ENCODE results near the gene CTTNBP2NL.
A peak's percentile ranks its signal among the peaks of the same experiment; 100 is the strongest.
"Not testable (repeated sequence)": the region's sequence is repeated elsewhere in the genome, so short reads cannot be mapped to it uniquely, and the experiment has no call there.

CTTNBP2NL gene

GRCh38 chr1:112387807-112388206 lies 8.2 kb upstream of the CTTNBP2NL start:
- DNase-seq: no peak

DNA sequence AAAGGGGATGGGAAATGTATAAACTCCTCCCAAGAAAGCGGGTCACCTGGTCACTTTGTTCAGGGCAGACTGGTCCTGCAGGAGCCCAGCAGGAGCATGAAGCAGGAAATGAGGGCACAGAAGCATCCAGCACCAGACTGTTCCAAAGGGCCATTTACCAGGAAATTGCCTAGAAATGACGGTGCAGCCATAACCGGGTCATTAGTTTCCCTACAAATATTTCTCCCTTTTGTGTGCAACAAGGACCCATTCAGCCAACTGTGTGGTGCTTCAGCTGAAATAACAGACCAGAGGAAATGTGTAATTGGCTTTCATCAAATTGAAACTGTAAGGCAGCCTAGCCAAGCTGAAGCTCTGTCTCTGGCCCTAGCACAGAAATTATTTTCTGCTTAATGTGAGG lies 7.6 kb upstream of the CTTNBP2NL start:
- no peak for DNase-seq

DNA sequence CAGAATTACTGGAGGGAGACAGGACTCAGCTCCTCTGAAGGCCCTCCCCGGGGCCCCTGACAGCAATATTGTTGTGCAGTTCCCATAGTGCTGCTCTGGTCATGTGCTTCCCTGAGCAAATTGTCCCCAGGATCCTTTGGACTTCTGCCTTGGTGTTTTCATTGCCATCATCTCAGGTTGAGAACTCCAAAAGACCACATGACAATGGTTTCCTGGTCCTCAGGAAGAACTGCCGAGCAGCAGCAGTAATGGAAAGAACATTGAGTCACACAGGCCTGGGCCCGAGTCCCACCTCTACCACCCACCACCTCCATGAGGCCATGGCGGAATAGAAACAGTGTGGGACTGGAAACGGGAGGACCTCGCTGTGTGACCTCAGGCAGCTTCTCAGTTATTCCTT lies 6.3 kb upstream of the CTTNBP2NL start:
- DNase-seq: no peak

DNA sequence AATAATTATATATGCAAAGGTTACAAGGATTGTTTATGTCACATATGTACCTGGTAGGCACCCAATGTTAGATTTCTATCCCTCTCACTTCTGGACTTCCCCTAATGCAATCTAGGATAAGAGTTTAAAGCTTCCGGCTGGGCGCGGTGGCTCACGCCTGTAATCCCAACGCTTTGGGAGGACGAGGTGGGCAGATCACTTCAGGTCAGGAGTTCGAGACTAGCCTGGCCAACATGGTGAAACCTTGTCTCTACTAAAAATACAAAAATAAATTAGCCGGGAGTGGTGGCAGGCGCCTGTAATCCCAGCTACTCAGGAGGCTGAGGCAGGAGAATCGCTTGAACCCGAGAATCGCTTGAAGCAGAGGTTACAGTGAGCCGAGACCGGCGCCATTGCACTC lies 5.7 kb upstream of the CTTNBP2NL start:
- DNase-seq: not testable (repeated sequence)

DNA sequence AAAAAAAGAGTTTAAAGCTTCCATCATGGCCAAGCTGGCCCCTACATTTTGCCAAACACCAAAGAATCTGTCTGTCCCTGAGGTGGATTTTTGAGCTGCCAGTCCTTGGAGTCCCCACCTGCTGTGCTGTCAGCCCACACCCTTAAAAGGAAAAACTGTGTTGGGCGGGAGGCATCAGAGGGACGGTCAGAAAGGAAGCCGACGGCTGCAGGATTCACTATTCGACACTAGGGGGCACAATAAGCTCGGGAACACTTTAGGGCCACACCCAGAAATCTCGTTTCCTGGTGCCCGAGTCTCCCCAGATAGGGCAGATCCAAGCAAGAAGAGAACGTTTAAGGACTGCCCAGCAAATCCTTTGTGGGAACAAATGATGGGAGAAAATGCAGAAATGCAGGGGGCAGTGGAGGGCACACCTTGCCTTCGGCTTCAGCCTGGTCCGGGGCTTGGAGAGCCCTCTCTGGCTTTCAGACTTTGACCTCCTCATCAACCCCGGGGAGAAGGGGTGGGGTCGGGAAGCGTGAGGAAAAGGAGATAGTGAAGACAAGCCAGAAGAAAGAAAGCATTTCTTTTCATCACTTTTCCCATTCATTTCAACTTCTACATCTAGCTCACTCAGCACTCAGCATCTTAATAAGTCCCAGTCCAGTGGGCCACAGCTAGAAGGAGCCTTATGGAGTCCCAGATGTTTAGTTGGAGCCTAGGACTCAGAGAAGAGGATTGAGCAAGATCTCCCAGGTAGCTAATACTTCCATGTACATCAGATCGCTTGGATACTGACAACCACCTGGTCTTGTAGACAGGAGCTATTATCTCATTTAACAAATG lies 5.0 kb upstream of the CTTNBP2NL start:
- peak; percentile 76 for DNase-seq

DNA sequence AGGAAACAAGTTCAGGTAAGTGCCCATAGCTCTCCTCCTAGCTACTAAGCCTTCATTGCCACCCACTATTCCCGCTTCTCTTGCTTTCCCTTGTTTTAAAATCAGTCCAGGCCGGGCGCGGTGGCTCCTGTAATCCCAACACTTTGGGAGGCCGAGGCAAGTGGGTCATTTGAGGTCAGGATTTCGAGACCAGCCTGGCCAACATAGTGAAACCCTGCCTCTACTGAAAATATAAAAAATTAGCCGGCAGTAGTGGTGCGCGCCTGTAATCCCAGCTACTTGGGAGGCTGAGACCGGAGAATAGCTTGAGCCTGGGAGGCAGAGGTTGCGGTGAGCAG lies 4.4 kb upstream of the CTTNBP2NL start:
- DNase-seq: no peak

DNA sequence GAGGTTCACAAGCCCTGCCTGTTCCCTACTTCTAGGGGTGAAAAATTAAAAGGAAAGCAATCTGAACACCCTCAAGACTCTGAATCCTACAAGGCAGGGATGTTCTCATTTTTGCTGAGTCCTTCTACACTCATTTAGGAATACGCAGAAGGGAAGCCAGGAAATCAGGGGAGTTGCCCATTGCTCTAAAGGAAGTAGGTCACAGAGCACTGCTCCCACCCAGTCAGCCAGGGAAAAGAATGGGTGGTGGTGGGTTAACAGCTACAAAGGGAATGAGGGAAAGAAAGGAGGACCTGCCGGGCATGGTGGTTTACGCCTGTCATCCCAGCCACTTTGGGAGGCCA lies 2.4 kb upstream of the CTTNBP2NL start:
- no peak for DNase-seq

- no peak for DNase-seq
These were observed 1.3 kb upstream of the CTTNBP2NL start for GRCh38 chr1:112394743-112395062.

- no peak for DNase-seq
These were observed 676 bp upstream of the CTTNBP2NL start for GRCh38 chr1:112395256-112395820.

GRCh38 chr1:112396653-112397471 lies 848 bp downstream of the CTTNBP2NL start:
- DNase-seq: no peak

DNA sequence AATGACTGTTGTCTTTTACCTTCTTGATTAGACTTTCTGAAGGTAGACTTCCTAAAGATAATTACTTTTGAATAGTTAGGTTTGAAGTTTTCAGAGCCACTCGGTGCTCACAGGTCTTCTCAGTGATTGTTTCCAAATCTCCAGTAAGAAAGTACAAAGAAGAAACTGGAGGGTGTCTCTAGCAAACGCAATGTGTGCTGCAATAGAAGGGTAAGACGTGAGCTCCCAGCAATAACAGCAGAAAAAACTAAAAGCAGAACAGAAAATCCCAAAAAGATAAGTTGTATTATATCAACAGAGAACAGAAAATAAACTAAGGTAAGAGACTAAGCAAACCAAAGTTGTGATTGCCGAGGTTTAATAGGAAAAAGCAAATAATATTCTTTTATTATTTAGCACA lies 1.8 kb downstream of the CTTNBP2NL start:
- no peak for DNase-seq

DNA sequence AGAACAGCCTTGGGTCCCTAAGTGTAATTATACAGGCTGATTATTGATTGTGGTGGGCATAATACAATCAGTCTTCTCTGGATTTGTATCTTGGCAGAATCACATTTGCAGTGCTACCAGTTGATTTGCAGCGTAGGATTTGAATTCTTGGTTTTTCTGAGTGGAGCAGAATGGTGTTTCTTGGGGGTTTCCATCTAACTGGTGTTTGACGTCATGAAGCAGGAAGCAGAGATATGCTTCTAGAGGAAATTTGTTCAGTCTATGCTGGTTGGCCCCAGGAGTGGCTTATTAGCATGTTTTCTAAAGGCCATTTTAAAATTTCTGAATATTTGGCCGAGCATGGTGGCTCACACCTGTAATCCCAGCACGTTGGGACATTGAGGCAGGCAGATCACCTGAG lies 3.4 kb downstream of the CTTNBP2NL start:
- no peak for DNase-seq

DNA sequence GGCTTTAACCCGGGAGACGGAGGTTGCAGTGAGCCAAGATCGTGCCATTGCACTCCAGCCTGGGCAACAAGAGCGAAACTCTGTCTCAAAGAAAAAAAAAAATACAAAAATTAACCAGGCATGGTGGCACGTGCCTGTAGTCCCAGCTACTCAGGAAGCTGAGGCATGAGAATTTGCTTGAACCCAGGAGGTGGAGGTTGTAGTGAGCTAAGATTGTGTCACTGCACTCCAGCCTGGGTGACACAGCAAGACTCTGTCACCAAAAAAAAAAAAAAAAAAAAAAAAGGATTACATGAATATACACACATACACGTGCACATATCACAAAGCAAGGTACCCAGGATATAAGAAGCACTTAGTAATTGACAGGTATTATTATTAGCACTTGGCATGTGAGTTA lies 4.7 kb downstream of the CTTNBP2NL start:
- not testable (repeated sequence) for DNase-seq

DNA sequence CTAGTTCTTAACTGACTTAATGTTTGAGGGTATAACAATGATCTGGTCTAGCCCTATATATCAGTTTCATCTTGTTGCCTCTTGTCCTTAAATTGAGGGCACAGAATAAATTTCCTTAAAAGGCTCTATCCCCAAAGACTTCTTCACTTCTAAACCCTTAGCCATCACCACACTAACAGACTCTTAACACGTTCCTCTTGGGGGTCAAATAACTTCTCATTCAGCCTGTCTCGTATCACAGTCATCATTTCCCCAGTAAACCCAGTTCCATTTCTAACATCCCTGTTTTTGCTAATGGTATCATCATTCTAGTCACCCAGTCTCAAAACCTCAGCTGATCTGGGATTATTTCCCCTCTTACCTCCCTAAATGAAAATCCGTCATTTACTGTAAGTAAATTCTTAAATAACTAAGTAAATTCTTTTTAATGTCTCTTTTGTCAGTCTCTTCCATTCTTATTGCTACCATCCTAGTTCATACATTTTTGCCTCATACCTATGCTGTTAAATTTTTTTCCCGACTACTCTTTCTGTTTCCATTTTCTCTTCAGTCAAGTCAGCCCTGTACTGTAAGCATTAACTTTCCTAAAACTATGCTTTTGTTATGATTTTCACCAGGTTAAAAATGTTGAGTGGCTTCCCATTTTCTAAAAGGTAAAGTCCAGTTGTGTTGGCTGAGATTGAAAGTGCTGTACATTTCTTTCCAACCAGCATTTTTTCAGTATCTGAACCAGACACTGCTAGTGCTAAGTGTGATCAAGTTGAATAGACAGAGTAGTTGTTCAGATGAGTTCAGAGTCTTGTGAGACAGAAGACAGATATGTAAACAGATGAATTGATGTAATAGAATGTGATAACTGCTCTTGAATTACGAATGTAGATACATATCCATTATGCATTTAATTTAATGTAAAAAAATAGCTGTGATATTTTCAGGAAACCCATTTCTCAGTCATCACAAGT lies 6.9 kb downstream of the CTTNBP2NL start:
- DNase-seq: no peak

DNA sequence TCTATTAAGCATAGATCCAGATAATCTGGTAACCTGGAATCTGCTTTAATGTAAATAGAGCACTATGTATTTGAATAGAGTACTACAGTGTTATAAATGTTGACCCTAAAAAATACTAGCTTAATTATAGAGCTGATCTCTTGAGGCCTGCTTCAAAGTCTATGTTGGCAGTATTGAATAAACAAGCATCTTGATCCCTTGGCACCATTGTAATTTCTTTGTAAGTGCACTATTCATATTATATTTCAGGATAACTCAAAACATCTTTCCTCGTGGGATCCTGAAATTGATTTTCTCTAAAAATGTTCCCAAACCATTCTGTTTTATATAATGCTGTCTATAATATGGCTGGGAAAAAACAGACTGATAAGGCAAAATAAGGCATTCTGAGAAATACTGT lies 10.8 kb downstream of the CTTNBP2NL start:
- DNase-seq: no peak

GRCh38 chr1:112409414-112409813 lies 13.4 kb downstream of the CTTNBP2NL start:
- no peak for DNase-seq

- DNase-seq: no peak
These were observed 14.7 kb downstream of the CTTNBP2NL start for GRCh38 chr1:112410673-112411072.

- DNase-seq: no peak
These were observed 21.3 kb downstream of the CTTNBP2NL start for GRCh38 chr1:112417271-112417670.

DNA sequence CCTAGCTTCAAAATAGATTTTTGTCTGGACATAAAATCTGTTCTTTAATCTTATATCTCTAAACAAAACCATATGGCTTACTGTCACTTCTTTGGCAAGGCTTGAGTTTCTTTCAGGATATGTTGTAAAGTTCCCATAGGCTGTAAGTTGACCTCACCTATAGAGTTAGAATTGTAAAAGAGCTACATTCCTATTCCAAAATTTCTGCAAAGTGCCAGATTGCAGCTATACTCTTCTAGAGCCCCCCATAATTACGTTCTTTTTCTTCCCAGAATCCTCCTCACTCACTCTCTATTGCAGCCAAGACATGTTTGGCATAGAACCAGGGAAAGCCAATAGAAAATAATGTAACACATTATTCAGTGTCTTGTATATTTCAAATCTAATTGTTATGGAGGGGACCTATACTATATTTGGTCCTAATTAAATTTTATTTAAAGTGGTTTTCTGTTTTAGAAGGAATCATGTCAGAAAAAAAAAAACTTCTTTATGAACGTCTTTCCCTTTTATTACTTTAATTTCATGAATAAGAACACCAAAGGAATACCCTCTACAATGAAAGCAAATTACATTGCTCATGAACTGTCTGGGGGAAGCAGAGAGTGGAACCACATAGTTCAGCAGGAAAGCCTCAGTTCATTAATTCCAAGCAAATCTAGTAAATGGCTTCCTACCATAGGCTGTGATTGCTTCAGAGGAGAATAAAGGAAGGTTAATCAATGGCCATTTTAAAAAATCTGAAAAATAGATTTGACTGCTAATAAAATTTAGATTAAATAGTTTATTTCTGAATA lies 22.3 kb downstream of the CTTNBP2NL start:
- DNase-seq: no peak

DNA sequence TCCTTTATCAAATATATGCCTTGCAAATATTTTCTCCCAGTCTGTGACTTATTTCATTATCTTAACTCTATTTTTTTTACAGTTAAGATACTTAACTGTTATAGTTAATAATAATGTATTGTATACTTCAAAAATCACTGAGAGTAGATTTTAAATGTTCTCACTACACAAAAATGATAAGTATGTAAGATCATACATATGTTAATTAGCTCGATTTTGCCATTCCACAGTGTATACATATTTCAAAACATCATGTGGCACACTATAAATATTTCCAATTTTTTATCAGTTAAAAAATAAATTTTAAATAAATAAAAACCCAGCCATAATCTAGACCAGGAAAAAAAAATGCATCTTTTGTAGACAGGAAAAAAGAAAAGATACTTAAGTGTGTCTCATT lies 27.2 kb downstream of the CTTNBP2NL start:
- no peak for DNase-seq

- DNase-seq: not testable (repeated sequence)
These were observed 27.7 kb downstream of the CTTNBP2NL start for GRCh38 chr1:112423666-112424065.

DNA sequence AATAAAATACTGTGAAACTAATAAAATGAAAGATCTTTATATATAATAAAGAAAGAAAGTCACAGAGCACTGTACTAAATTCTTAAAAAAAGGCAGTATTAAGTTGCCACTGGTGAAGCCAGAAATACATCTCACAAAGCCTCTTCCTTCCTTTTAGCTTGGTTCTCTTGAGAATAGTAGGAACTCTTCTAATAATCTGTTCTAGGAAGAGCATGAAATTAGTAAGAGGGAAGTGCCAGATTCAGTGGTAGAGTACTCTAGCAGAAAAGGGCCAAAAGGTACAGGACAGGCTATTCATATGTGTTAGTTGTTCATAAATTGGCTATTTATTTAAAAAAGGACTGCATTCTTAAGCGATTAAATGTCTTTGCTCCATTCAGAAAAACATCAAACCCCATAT lies 33.7 kb downstream of the CTTNBP2NL start:
- no peak for DNase-seq
